Mammary epithelial cell (primary cell): ENCODE data around the gene CELSR1.

ENCODE experiments used
- EZH2 ChIP-seq: IDR thresholded peaks from 2 replicates; pipeline ENCODE4 v1.6.1; 2012; ENCODE audit warnings: low read length, inconsistent platforms, borderline replicate concordance
- TF ChIP-seq, protein P1 (sequence below), 2 donors: IDR thresholded peaks in 1 of 2; conservative IDR thresholded peaks in 1 of 2; 2 replicates each; pipeline ENCODE4 v1.5.1; 2011 to 2012; ENCODE audit warnings: inconsistent platforms in 2 of 2, low read length in 2 of 2, mild to moderate bottlenecking in 2 of 2, control low read depth in 1 of 2, low read depth in 1 of 2; ENCODE audit not compliant: insufficient read depth in 1 of 2; ENCODE audit errors: extremely low read depth in 1 of 2

DNA sequence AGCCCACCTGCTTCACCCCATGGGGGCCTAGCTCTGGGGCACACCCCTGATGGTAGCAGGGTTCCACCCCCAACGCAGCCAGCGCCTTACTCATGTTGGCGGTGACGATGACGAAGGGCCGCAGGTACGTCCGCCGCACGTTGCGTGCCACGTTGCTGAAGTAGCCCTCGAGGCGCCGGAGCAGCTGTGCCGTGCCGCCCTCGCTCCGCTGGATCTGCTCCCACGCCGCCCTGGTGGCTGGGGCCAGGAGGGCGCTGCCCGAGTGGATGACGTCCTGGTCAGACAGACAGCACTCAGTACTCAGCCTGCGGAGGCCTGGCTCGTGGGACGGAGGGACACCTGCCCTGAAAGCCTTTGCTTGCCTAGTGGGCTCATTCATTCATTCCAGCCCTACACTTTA, 151.1 kb downstream of the CELSR1 start:
- TF ChIP-seq, protein P1, sequence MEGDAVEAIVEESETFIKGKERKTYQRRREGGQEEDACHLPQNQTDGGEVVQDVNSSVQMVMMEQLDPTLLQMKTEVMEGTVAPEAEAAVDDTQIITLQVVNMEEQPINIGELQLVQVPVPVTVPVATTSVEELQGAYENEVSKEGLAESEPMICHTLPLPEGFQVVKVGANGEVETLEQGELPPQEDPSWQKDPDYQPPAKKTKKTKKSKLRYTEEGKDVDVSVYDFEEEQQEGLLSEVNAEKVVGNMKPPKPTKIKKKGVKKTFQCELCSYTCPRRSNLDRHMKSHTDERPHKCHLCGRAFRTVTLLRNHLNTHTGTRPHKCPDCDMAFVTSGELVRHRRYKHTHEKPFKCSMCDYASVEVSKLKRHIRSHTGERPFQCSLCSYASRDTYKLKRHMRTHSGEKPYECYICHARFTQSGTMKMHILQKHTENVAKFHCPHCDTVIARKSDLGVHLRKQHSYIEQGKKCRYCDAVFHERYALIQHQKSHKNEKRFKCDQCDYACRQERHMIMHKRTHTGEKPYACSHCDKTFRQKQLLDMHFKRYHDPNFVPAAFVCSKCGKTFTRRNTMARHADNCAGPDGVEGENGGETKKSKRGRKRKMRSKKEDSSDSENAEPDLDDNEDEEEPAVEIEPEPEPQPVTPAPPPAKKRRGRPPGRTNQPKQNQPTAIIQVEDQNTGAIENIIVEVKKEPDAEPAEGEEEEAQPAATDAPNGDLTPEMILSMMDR (conservative IDR thresholded peaks at IDR 0.05 in 1 of 2, IDR thresholded peaks at IDR 0.05 in 1 of 2; ENCODE audit: extremely low read depth in 1 of 2, insufficient read depth in 1 of 2, low read depth in 1 of 2, low read length in 2 of 2), result no peak
- TF ChIP-seq EZH2, result no peak
